Measurements from ENCODE around the gene MYBPHL.

DNA sequence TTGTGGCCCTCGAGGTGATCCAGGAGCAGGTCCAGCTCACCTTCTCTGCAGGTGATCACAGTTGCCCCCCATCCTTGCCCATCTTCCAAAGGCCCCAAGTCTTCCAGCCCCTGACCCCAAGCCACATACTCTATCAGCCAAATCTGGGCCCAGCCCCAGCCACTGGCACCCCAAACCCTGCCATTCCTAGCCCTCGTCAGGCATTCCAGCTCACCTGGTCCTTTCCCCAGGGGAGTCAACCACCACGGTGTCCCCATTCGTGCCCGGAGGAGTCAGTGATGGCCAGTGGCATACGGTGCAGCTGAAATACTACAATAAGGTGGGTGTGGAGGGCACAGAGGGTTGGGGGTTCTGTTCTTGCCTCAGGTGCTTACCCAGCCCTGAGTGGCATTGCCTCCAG is 45.2 kb downstream of the MYBPHL start:
- TF ChIP-seq, protein P1, sequence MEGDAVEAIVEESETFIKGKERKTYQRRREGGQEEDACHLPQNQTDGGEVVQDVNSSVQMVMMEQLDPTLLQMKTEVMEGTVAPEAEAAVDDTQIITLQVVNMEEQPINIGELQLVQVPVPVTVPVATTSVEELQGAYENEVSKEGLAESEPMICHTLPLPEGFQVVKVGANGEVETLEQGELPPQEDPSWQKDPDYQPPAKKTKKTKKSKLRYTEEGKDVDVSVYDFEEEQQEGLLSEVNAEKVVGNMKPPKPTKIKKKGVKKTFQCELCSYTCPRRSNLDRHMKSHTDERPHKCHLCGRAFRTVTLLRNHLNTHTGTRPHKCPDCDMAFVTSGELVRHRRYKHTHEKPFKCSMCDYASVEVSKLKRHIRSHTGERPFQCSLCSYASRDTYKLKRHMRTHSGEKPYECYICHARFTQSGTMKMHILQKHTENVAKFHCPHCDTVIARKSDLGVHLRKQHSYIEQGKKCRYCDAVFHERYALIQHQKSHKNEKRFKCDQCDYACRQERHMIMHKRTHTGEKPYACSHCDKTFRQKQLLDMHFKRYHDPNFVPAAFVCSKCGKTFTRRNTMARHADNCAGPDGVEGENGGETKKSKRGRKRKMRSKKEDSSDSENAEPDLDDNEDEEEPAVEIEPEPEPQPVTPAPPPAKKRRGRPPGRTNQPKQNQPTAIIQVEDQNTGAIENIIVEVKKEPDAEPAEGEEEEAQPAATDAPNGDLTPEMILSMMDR (conservative IDR thresholded peaks at IDR 0.05; ENCODE audit: low read depth, low read length) = no peak
- TF ChIP-seq EZH2 (IDR thresholded peaks at IDR 0.05; ENCODE audit: low read length, unreplicated experiment) = no peak
- TF ChIP-seq EZH2phosphoT487 (IDR thresholded peaks at IDR 0.05; ENCODE audit: borderline replicate concordance, low read length) = no peak

Measured in PC-3 (cell line).